MM.1S (cell line): Measurements from ENCODE around the gene PARD3.
A peak's percentile ranks its signal among the peaks of the same experiment; 100 is the strongest.

ENCODE experiments used
- DNase-seq: peaks from one replicate; pipeline ENCODE4 v3.0.0-alpha.2; 2015
- H2AFZ ChIP-seq: fragments of 300-600 bp; sonication (generic); 2 replicates; pipeline ENCODE4 v1.6.0; 2016; ENCODE audit warnings: antibody characterized with exemption, low read length
- H3F3A ChIP-seq: fragments of 300-600 bp; sonication (generic); 2 replicates; pipeline ENCODE4 v1.6.1; 2016; ENCODE audit warnings: mild to moderate bottlenecking, antibody characterized with exemption, low read length, moderate library complexity, mixed read lengths; ENCODE audit not compliant: insufficient read depth
- H3K27ac ChIP-seq: fragments of 300-600 bp; sonication (generic); 2 replicates; pipeline ENCODE4 v1.5.1; 2016; ENCODE audit warnings: mild to moderate bottlenecking, low read length
- H3K27me3 ChIP-seq: fragments of 300-600 bp; sonication (generic); replicated peaks from 2 replicates; pipeline ENCODE4 v1.6.0; 2016; ENCODE audit warnings: low read length; ENCODE audit not compliant: insufficient read depth
- H3K36me3 ChIP-seq: fragments of 300-600 bp; sonication (generic); replicated peaks from 2 replicates; pipeline ENCODE4 v1.6.1; 2016; ENCODE audit warnings: mild to moderate bottlenecking, low read length, mixed read lengths; ENCODE audit not compliant: insufficient read depth
- H3K4me1 ChIP-seq: fragments of 300-600 bp; sonication (generic); 2 replicates; pipeline ENCODE4 v1.6.1; 2016; ENCODE audit warnings: low read length, mixed read lengths
- H3K4me2 ChIP-seq: fragments of 300-600 bp; sonication (generic); 2 replicates; pipeline ENCODE4 v1.6.0; 2016; ENCODE audit warnings: low read depth, low read length
- H3K4me3 ChIP-seq: fragments of 300-600 bp; sonication (generic); 2 replicates; pipeline ENCODE4 v1.5.1; 2016; ENCODE audit warnings: low read length, mixed read lengths
- H3K79me2 ChIP-seq: fragments of 300-600 bp; sonication (generic); 2 replicates; pipeline ENCODE4 v1.6.1; 2016; ENCODE audit warnings: mixed run types, low read length, mixed read lengths
- H3K9ac ChIP-seq: fragments of 300-600 bp; sonication (generic); 2 replicates; pipeline ENCODE4 v1.6.1; 2016; ENCODE audit warnings: low read length, mixed read lengths
- H3K9me2 ChIP-seq: fragments of 300-600 bp; sonication (generic); replicated peaks from 2 replicates; pipeline ENCODE4 v1.6.1; 2016; ENCODE audit warnings: mild to moderate bottlenecking, low read length, mixed read lengths; ENCODE audit not compliant: insufficient read depth
- H3K9me3 ChIP-seq: fragments of 300-600 bp; sonication (generic); replicated peaks from 2 replicates; pipeline ENCODE4 v1.6.1; 2016; ENCODE audit warnings: mild to moderate bottlenecking, low read length, mixed read lengths; ENCODE audit not compliant: insufficient read depth
- H4K20me1 ChIP-seq: fragments of 300-600 bp; sonication (generic); 2 replicates; pipeline ENCODE4 v1.6.1; 2016; ENCODE audit warnings: mild to moderate bottlenecking, low read length, moderate library complexity, mixed read lengths; ENCODE audit not compliant: insufficient read depth
- EZH2 ChIP-seq: fragments of 300-600 bp; sonication (generic); optimal IDR thresholded peaks from 2 replicates; pipeline ENCODE3; 2017; ENCODE audit warnings: low read depth, mild to moderate bottlenecking, antibody characterized with exemption, low read length, mixed read lengths
- EZH2phosphoT487 ChIP-seq: fragments of 300-600 bp; sonication (generic); IDR thresholded peaks from 2 replicates; pipeline ENCODE4 v1.6.1; 2018; ENCODE audit warnings: antibody characterized with exemption, low read length
- TF ChIP-seq, protein P1 (sequence below): fragments of 300-600 bp; sonication (generic); IDR thresholded peaks from 2 replicates; pipeline ENCODE4 v1.5.1; 2016; ENCODE audit warnings: antibody characterized with exemption, low read length, mixed read lengths

The PARD3 gene

GRCh38 chr10:34817586-34817985 lies 2.5 kb upstream of the PARD3 start:
- Histone ChIP-seq H3K79me2 (peaks cover 18% of the 10 kb centered on the region), H3K4me1 (peaks cover 16% of the 10 kb centered on the region; the same call in 1 of the 2 replicates), H3K9me2 (no peaks in the 10 kb centered on the region), H3K27me3 (no peaks in the 10 kb centered on the region), H3F3A (0 out of 2 replicates have a peak, but pooled peaks cover 6% of the 10 kb centered on the region), H3K36me3 (no peaks in the 10 kb centered on the region), H2AFZ (no peak overlapping the region), H3K4me2 (no peak overlapping the region), H3K4me3 (no peak overlapping the region), H3K9ac (no peak overlapping the region), H4K20me1 (peaks cover 3% of the 10 kb centered on the region; the same call in 1 of the 2 replicates), H3K9me3 (no peaks in the 10 kb centered on the region), H3K27ac (no peak overlapping the region)
- no peak for DNase-seq
- no peak for TF ChIP-seq EZH2phosphoT487
- TF ChIP-seq, protein P1, sequence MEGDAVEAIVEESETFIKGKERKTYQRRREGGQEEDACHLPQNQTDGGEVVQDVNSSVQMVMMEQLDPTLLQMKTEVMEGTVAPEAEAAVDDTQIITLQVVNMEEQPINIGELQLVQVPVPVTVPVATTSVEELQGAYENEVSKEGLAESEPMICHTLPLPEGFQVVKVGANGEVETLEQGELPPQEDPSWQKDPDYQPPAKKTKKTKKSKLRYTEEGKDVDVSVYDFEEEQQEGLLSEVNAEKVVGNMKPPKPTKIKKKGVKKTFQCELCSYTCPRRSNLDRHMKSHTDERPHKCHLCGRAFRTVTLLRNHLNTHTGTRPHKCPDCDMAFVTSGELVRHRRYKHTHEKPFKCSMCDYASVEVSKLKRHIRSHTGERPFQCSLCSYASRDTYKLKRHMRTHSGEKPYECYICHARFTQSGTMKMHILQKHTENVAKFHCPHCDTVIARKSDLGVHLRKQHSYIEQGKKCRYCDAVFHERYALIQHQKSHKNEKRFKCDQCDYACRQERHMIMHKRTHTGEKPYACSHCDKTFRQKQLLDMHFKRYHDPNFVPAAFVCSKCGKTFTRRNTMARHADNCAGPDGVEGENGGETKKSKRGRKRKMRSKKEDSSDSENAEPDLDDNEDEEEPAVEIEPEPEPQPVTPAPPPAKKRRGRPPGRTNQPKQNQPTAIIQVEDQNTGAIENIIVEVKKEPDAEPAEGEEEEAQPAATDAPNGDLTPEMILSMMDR, result no peak

DNA sequence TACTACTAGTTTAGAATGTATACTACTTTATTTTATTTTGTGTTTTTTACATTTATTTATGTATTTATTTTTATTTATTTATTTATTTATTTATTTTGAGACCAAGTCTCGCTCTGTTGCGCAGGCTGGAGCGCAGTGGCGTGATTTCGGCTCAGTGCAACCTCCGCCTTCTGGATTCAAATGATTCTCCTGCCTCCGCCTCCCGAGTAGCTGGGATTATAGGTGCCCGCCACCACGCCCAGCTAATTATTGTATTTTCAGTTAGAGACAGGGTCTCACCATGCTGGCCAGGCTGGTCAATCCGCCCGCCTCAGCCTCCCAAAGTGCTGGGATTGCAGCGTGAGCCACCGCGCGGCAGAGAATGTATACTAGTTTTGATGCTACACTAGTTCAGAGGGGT lies 2.0 kb upstream of the PARD3 start:
- Histone ChIP-seq H3K9me2 (no peaks in the 10 kb centered on the region), H3F3A (0 out of 2 replicates have a peak, but pooled peaks cover 6% of the 10 kb centered on the region), H3K36me3 (no peaks in the 10 kb centered on the region), H4K20me1 (peaks cover 5% of the 10 kb centered on the region; the same call in 1 of the 2 replicates), H3K9me3 (no peaks in the 10 kb centered on the region), H3K79me2 (peaks cover 24% of the 10 kb centered on the region), H3K4me1 (peaks cover 17% of the 10 kb centered on the region; the same call in 1 of the 2 replicates), H3K4me3 (no peak overlapping the region), H3K9ac (no peak overlapping the region), H3K27me3 (no peaks in the 10 kb centered on the region), H3K27ac (no peak overlapping the region), H2AFZ (no peak overlapping the region), H3K4me2 (no peak overlapping the region)
- DNase-seq, result no peak
- no peak for TF ChIP-seq EZH2phosphoT487
- no peak for TF ChIP-seq EZH2
- TF ChIP-seq, protein P1, result no peak

- 0 out of 2 replicates have a peak, but pooled peaks cover 6% of the 10 kb centered on the region for H3F3A ChIP-seq
- H3K9me2 ChIP-seq, result no peaks in the 10 kb centered on the region
- TF ChIP-seq EZH2, result no peak
- TF ChIP-seq EZH2phosphoT487, result no peak
- TF ChIP-seq, protein P1, result no peak
- H3K36me3 ChIP-seq, result no peaks in the 10 kb centered on the region
- 0 out of 2 replicates have a peak overlapping the region, but pooled peaks have one; percentile 77 for H3K4me3 ChIP-seq
- no peaks in the 10 kb centered on the region for H3K27me3 ChIP-seq
- H4K20me1 ChIP-seq, result peaks cover 5% of the 10 kb centered on the region; the same call in 1 of the 2 replicates
- peak overlapping the region; percentile 88; the same call in 1 of the 2 replicates for H3K4me2 ChIP-seq
- H3K9ac ChIP-seq, result no peak overlapping the region
- H3K79me2 ChIP-seq, result peaks cover 29% of the 10 kb centered on the region
- no peak overlapping the region for H2AFZ ChIP-seq
- H3K4me1 ChIP-seq, result peaks cover 17% of the 10 kb centered on the region; the same call in 1 of the 2 replicates
- no peak for DNase-seq
- H3K9me3 ChIP-seq, result no peaks in the 10 kb centered on the region
- no peak overlapping the region for H3K27ac ChIP-seq
Measured at GRCh38 chr10:34816501-34817002, 1.5 kb upstream of the PARD3 start.
